SU-DHL-6 (cell line): ENCODE data around the gene DIS3L2.

Experiments used
- H2AFZ ChIP-seq: fragments of 200-600 bp; sonication (generic); 2 replicates; pipeline ENCODE4 v1.6.1; 2014; ENCODE audit warnings: low read depth, mild to moderate bottlenecking, moderate library complexity, mixed read lengths, antibody characterized with exemption, low read length; ENCODE audit not compliant: severe bottlenecking
- H3F3A ChIP-seq: fragments of 200-600 bp; shearing (Covaris generic); 2 replicates; pipeline ENCODE4 v1.6.0; 2016; ENCODE audit warnings: antibody characterized with exemption, mild to moderate bottlenecking; ENCODE audit not compliant: insufficient read depth
- H3K27ac ChIP-seq: fragments of 200-600 bp; sonication (generic); 2 replicates; pipeline ENCODE4 v1.5.1; 2016; ENCODE audit warnings: low read depth, mild to moderate bottlenecking, low read length, moderate library complexity, mixed read lengths
- H3K27me3 ChIP-seq: fragments of 200-600 bp; sonication (generic), shearing (Covaris generic); 2 replicates; pipeline ENCODE4 v1.6.0; 2014; ENCODE audit warnings: mild to moderate bottlenecking, low read length
- H3K36me3 ChIP-seq: fragments of 200-600 bp; sonication (generic); 2 replicates; pipeline ENCODE4 v1.6.1; 2014; ENCODE audit warnings: mild to moderate bottlenecking, low read length, mixed read lengths
- H3K4me2 ChIP-seq: fragments of 300-600, 200-600 bp; shearing (Covaris generic), sonication (generic); 2 replicates; pipeline ENCODE4 v1.6.0; 2014; ENCODE audit warnings: low read length, low read depth, mild to moderate bottlenecking; ENCODE audit not compliant: poor library complexity, severe bottlenecking
- H3K4me3 ChIP-seq: fragments of 200-600 bp; sonication (generic); 2 replicates; pipeline ENCODE4 v1.5.1; 2014; ENCODE audit warnings: antibody characterized with exemption, low read length, mild to moderate bottlenecking, mixed read lengths; ENCODE audit not compliant: insufficient read depth, poor library complexity, severe bottlenecking
- H3K79me2 ChIP-seq: fragments of 200-600 bp; sonication (generic); 2 replicates; pipeline ENCODE4 v1.6.1; 2014; ENCODE audit warnings: mild to moderate bottlenecking, low read length, moderate library complexity; ENCODE audit not compliant: insufficient read depth
- H3K9ac ChIP-seq: fragments of 200-600 bp; sonication (generic); 2 replicates; pipeline ENCODE4 v1.7.0; 2014; ENCODE audit warnings: mild to moderate bottlenecking, low read length
- H3K9me2 ChIP-seq: fragments of 200-600 bp; sonication (generic); replicated peaks from 2 replicates; pipeline ENCODE4 v1.6.1; 2014; ENCODE audit warnings: low read length; ENCODE audit not compliant: insufficient read depth
- H3K9me3 ChIP-seq: fragments of 200-600 bp; sonication (generic); 2 replicates; pipeline ENCODE4 v1.6.1; 2014; ENCODE audit warnings: low read length, mixed read lengths; ENCODE audit not compliant: insufficient read depth
- H4K20me1 ChIP-seq: fragments of 200-600 bp; sonication (generic); 2 replicates; pipeline ENCODE4 v1.6.1; 2014; ENCODE audit warnings: low read depth, mild to moderate bottlenecking, antibody characterized with exemption, low read length, moderate library complexity, mixed read lengths
- EZH2phosphoT487 ChIP-seq: fragments of 200-600 bp; sonication (generic), shearing (Covaris generic); conservative IDR thresholded peaks from 2 replicates; pipeline ENCODE4 v1.6.1; 2018; ENCODE audit warnings: mild to moderate bottlenecking, antibody characterized with exemption, low read length, moderate library complexity, mixed read lengths
- TF ChIP-seq, protein P1 (sequence below): fragments of 200-600 bp; sonication (generic); IDR thresholded peaks from one replicate; pipeline ENCODE4 v1.5.1; 2017; ENCODE audit warnings: antibody characterized with exemption, mild to moderate bottlenecking, low read length, moderate library complexity; ENCODE audit not compliant: insufficient read depth, poor library complexity, severe bottlenecking

The DIS3L2 gene

DNA sequence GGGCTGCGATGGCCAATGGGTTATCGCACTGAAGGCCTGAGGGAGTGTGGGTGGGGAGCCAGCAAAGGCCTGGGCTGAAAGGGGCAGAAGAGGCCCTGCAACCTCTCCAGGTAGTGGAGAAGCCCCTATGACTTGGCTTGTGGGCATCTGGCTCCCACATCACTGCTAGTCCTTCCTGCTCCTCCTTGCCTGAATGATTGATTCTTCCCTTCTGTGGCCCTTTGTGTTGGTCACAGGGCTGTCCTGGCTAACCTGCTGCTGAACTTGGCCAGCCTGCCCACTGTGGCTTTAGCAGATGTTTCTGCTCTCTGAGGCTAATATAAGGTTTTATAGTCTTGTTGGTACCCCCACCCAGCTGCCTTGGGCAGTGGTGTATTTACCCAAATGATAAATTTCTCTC, 280.8 kb downstream of the DIS3L2 start:
- H3K9me3 ChIP-seq: no peaks in the 10 kb centered on the region
- no peak overlapping the region for H3K4me2 ChIP-seq
- H3K9ac ChIP-seq: no peak overlapping the region
- H3K27ac ChIP-seq: no peak overlapping the region
- H4K20me1 ChIP-seq: no peaks in the 10 kb centered on the region
- H3K79me2 ChIP-seq: no peaks in the 10 kb centered on the region
- TF ChIP-seq EZH2phosphoT487: no peak
- TF ChIP-seq, protein P1, sequence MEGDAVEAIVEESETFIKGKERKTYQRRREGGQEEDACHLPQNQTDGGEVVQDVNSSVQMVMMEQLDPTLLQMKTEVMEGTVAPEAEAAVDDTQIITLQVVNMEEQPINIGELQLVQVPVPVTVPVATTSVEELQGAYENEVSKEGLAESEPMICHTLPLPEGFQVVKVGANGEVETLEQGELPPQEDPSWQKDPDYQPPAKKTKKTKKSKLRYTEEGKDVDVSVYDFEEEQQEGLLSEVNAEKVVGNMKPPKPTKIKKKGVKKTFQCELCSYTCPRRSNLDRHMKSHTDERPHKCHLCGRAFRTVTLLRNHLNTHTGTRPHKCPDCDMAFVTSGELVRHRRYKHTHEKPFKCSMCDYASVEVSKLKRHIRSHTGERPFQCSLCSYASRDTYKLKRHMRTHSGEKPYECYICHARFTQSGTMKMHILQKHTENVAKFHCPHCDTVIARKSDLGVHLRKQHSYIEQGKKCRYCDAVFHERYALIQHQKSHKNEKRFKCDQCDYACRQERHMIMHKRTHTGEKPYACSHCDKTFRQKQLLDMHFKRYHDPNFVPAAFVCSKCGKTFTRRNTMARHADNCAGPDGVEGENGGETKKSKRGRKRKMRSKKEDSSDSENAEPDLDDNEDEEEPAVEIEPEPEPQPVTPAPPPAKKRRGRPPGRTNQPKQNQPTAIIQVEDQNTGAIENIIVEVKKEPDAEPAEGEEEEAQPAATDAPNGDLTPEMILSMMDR: no peak
- H3K36me3 ChIP-seq: no peaks in the 10 kb centered on the region
- no peak overlapping the region for H3K4me3 ChIP-seq
- no peaks in the 10 kb centered on the region for H3K9me2 ChIP-seq
- H2AFZ ChIP-seq: no peak overlapping the region
- no peaks in the 10 kb centered on the region for H3F3A ChIP-seq
- H3K27me3 ChIP-seq: no peaks in the 10 kb centered on the region

DNA sequence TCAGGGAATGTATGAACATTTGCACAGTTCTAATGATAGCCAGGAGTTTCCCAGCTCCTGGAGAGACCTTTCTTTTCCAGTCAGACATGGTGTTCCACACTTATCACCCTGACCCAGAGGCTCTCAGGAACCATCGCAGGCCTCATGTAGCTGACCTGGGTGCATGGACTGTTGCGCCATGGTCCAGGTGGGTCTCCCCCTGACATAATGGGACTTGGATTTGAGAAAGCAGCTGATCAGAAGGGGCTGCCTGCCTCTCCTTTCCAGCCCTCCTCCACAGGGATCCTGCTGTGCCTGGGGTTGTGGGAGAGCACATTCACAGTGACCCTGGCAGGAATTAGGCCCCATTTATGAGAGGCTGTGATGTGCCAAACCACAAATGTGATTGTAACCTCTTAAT, 283.6 kb downstream of the DIS3L2 start:
- no peaks in the 10 kb centered on the region for H3K9me3 ChIP-seq
- no peaks in the 10 kb centered on the region for H3K9me2 ChIP-seq
- H3K4me2 ChIP-seq: no peak overlapping the region
- TF ChIP-seq, protein P1: no peak
- TF ChIP-seq EZH2phosphoT487: no peak
- H2AFZ ChIP-seq: no peak overlapping the region
- H3K9ac ChIP-seq: no peak overlapping the region
- H4K20me1 ChIP-seq: no peaks in the 10 kb centered on the region
- no peaks in the 10 kb centered on the region for H3K36me3 ChIP-seq
- H3F3A ChIP-seq: no peaks in the 10 kb centered on the region
- no peaks in the 10 kb centered on the region for H3K79me2 ChIP-seq
- no peak overlapping the region for H3K4me3 ChIP-seq
- H3K27me3 ChIP-seq: no peaks in the 10 kb centered on the region
- H3K27ac ChIP-seq: no peak overlapping the region

DNA sequence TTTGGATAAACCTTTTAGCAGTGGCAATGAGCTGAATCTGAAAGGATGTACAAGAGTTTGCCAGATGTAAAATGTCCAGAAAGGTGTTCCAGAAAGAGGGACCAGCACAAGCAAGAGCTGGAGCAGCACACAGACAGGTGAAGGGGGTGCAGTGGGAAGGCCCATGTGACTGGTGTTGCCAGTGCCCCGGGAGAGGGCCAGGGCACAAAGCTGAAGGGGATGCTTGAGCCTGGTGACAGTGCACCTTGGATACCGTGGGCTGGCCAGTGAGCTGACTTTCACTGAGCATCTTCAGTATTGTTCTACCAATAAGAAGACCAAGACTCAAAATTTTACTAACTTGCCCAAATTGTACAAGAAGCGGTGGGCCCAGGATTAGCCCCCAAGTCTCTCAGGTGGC, 284.7 kb downstream of the DIS3L2 start:
- H3K27me3 ChIP-seq: no peaks in the 10 kb centered on the region
- no peaks in the 10 kb centered on the region for H3K9me2 ChIP-seq
- no peak for TF ChIP-seq EZH2phosphoT487
- TF ChIP-seq, protein P1: no peak
- H3K36me3 ChIP-seq: no peaks in the 10 kb centered on the region
- no peak overlapping the region for H3K27ac ChIP-seq
- no peak overlapping the region for H3K9ac ChIP-seq
- H3K4me3 ChIP-seq: no peak overlapping the region
- no peak overlapping the region for H3K4me2 ChIP-seq
- no peaks in the 10 kb centered on the region for H3K9me3 ChIP-seq
- H3F3A ChIP-seq: no peaks in the 10 kb centered on the region
- no peaks in the 10 kb centered on the region for H3K79me2 ChIP-seq
- no peaks in the 10 kb centered on the region for H4K20me1 ChIP-seq
- H2AFZ ChIP-seq: no peak overlapping the region

DNA sequence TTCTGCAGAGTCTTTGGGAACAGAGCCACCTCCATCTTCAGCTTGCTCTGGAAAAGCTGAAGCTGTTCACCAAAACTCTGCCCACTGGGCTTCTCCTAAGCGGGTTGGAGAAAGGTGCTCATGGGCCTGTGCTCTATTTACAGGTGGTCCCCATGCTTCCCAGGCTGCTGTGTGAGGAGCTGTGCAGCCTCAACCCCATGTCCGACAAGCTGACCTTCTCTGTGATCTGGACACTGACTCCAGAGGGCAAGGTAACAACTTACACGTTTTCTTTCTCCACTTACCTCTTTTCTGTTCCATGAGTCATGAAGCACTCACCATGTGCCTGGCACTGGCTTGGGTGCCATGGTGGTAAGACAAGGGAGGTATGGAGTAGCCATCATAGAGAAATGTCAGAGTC, 287.6 kb downstream of the DIS3L2 start:
- H3K27me3 ChIP-seq: no peaks in the 10 kb centered on the region
- no peaks in the 10 kb centered on the region for H3F3A ChIP-seq
- no peak overlapping the region for H2AFZ ChIP-seq
- no peak for TF ChIP-seq EZH2phosphoT487
- TF ChIP-seq, protein P1: no peak
- no peak overlapping the region for H3K4me2 ChIP-seq
- H3K36me3 ChIP-seq: no peaks in the 10 kb centered on the region
- H3K4me3 ChIP-seq: no peak overlapping the region
- no peaks in the 10 kb centered on the region for H4K20me1 ChIP-seq
- H3K9ac ChIP-seq: no peak overlapping the region
- no peaks in the 10 kb centered on the region for H3K79me2 ChIP-seq
- no peak overlapping the region for H3K27ac ChIP-seq
- no peaks in the 10 kb centered on the region for H3K9me2 ChIP-seq
- no peaks in the 10 kb centered on the region for H3K9me3 ChIP-seq
